Measurements from ENCODE around the gene EXOC3. TPM values are rescaled to one million over a fixed set of nuclear protein-coding genes. Genes with fewer than 3 reads are reported as not detected.

The EXOC3 gene
- total RNA-seq, 1 donor from 2014 or later, result 67.3 TPM

DNA sequence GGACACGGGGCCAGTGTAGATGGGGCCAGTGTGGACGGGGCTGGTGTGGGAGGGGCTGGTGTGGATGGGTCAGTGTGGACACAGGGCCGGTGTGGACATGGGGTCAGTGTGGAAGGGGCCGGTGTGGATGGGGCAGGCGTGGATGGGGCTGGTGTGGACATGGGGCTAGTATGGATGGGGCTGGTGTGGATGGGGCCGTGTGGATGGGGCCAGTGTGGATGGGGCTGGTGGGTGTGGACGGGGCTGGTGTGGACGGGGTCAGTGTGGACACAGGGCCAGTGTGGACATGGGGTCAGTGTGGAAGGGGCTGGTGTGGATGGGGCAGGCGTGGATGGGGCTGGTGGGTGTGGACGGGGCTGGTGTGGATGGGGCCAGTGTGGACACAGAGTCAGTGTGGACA is 57.5 kb downstream of the EXOC3 start:
- DNase-seq (ENCODE audit: low spot score, unreplicated experiment), result no peak
- Mint-ChIP-seq H3K27ac (no peak overlapping the region), H3K36me3 (ENCODE audit: insufficient read depth) (no peaks in the 10 kb centered on the region), H3K4me3 (ENCODE audit: low read depth) (no peak overlapping the region), H3K4me1 (ENCODE audit: low read depth) (no peaks in the 10 kb centered on the region), H3K27me3 (peaks cover 49% of the 10 kb centered on the region), H3K9me3 (ENCODE audit: low read depth) (no peaks in the 10 kb centered on the region)
- TF ChIP-seq, protein P1, sequence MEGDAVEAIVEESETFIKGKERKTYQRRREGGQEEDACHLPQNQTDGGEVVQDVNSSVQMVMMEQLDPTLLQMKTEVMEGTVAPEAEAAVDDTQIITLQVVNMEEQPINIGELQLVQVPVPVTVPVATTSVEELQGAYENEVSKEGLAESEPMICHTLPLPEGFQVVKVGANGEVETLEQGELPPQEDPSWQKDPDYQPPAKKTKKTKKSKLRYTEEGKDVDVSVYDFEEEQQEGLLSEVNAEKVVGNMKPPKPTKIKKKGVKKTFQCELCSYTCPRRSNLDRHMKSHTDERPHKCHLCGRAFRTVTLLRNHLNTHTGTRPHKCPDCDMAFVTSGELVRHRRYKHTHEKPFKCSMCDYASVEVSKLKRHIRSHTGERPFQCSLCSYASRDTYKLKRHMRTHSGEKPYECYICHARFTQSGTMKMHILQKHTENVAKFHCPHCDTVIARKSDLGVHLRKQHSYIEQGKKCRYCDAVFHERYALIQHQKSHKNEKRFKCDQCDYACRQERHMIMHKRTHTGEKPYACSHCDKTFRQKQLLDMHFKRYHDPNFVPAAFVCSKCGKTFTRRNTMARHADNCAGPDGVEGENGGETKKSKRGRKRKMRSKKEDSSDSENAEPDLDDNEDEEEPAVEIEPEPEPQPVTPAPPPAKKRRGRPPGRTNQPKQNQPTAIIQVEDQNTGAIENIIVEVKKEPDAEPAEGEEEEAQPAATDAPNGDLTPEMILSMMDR (IDR thresholded peaks at IDR 0.05; ENCODE audit: unreplicated experiment), result no peak

DNA sequence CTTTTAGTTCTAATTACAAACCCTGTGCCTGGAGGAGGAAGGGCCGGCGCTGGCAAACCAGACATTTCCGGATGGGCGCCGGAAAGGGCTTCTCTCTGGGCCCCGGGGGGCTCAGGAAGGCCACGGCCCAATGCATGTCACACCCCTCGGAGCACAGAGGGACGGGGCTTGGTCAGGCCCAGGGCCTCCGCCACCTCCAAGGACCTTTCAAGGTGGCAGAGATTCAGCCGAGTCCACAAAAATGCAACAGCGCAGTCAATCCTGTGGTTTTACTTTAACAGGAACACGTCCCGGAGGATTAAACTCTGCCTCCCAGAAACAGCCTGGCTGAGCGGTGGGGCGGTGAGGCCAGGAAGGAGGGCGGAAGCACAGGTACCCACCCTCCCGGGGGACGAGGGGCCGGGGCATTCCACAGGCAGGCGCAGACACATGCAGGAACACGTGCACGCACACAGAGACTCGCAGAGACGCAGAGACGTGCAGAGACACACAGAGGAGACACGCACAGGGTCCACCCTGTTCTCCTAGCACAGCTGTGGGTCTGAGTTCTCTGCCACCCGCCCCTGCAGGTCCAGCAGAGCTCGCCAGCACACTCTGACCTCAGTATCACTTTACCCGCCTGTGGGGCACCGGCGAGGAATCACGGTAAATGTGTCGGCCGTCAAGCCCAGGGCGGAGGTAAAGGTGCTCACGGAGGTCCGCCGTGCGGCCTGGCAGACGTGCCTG is 58.3 kb downstream of the EXOC3 start:
- H3K27ac Mint-ChIP-seq, result no peak overlapping the region
- no peak for DNase-seq (ENCODE audit: low spot score, unreplicated experiment)
- no peaks in the 10 kb centered on the region for H3K9me3 Mint-ChIP-seq (ENCODE audit: low read depth)
- H3K36me3 Mint-ChIP-seq (ENCODE audit: insufficient read depth), result no peaks in the 10 kb centered on the region
- TF ChIP-seq, protein P1 (IDR thresholded peaks at IDR 0.05; ENCODE audit: unreplicated experiment), result no peak
- H3K27me3 Mint-ChIP-seq, result peaks cover 46% of the 10 kb centered on the region
- H3K4me1 Mint-ChIP-seq (ENCODE audit: low read depth), result no peaks in the 10 kb centered on the region
- H3K4me3 Mint-ChIP-seq (ENCODE audit: low read depth), result no peak overlapping the region

DNA sequence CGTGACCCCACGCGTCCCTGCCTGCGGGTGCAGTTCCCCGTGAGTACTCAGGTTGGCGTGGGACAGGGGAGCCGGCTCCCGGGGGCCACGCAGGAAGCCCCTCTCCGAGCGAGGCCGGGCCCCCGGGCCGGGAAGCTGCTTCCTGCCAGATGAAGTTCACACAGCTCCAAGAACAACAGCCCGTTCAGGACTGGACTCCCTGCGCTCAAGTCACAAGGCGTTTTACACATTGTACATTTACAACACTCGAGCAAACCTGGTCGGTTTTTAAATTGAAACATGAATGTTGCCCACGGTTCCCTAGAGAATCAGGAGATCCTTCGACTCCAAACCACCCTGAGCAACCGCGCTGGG is 58.8 kb downstream of the EXOC3 start:
- DNase-seq (ENCODE audit: low spot score, unreplicated experiment), result no peak
- Mint-ChIP-seq H3K27me3 (peaks cover 41% of the 10 kb centered on the region), H3K9me3 (ENCODE audit: low read depth) (no peaks in the 10 kb centered on the region), H3K36me3 (ENCODE audit: insufficient read depth) (no peaks in the 10 kb centered on the region), H3K4me1 (ENCODE audit: low read depth) (no peaks in the 10 kb centered on the region), H3K27ac (no peak overlapping the region), H3K4me3 (ENCODE audit: low read depth) (no peak overlapping the region)
- TF ChIP-seq, protein P1 (IDR thresholded peaks at IDR 0.05; ENCODE audit: unreplicated experiment), result no peak

DNA sequence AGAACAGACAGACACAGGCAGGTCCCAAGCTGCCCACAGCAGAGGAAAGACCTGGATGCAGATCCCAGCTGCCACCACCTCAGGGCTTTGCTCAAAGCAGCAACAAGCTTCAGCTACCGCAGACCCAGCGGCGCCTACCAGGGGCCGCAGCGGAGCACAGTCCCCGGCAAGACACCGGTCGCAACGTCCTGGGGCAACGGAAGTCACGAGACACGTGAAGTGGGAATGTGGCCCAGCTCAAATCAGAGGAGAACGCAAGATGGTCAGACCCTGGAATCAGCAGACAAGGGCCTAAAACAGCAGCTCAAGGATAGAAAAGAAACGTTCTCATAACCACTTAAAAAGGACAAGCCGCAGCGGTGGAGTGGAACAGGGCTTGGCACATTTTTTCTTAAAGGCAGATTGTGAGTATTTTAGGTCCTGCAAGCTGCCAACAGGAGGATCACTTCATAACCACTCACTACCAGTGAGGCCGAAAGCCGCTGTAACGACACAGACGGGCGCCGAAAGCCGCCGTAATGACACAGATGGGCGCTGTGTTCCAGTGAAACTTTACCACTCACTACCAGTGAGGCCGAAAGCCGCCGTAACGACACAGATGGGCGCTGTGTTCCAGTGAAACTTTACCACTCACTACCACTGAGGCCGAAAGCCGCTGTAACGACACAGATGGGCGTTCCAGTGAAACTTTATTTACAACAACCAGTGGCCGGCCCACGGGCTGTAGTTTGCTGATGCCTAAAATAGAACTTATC is 59.5 kb downstream of the EXOC3 start:
- TF ChIP-seq, protein P1 (IDR thresholded peaks at IDR 0.05; ENCODE audit: unreplicated experiment), result no peak
- Mint-ChIP-seq H3K9me3 (ENCODE audit: low read depth) (no peaks in the 10 kb centered on the region), H3K4me1 (ENCODE audit: low read depth) (no peaks in the 10 kb centered on the region), H3K27ac (no peak overlapping the region), H3K36me3 (ENCODE audit: insufficient read depth) (no peaks in the 10 kb centered on the region), H3K4me3 (ENCODE audit: low read depth) (no peak overlapping the region), H3K27me3 (peaks cover 34% of the 10 kb centered on the region)
- DNase-seq (ENCODE audit: low spot score, unreplicated experiment), result no peak

DNA sequence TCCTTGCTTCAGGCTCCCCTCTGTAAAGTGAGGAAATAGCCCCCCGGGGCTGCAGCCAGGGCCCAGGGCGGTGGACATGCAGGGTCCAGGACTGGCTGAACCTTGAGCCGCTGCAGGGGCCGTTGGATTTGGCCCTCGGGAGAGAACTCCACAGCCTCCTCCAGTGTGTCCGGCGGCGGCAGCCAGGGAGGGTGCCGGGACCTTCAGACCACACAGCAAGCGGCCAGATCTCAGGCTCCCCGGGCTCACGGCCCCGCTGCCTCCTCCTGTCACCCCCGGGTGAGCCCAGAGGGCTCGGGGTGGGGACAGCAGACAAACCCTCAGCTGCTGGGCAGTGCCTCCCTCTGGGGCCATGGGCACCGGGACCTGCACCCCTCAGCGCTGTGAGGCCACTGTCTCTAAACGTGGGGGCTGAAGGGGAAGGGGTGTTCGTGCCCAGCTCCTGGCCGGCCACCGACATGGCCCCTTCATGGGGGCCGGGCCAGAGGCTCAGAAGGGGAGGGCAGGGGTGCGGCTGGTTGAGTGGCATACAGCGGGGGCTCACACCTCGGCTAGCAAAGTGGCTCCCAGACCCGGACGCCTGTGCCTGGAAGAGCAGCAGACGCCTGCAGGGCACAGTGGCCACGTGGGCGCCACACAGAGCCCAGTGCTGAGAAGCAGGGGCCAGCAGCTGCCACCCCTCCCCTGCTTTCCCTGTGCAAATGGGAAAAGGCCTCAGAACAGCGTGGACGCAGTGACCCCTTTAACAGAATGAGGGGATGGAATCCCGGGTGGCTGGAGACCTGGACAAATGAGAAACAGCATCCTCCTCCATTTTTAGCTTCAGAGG is 61.6 kb downstream of the EXOC3 start:
- no peak overlapping the region for H3K27ac Mint-ChIP-seq
- H3K27me3 Mint-ChIP-seq, result peaks cover 19% of the 10 kb centered on the region
- TF ChIP-seq, protein P1 (IDR thresholded peaks at IDR 0.05; ENCODE audit: unreplicated experiment), result no peak
- DNase-seq (ENCODE audit: low spot score, unreplicated experiment), result no peak
- H3K4me1 Mint-ChIP-seq (ENCODE audit: low read depth), result no peaks in the 10 kb centered on the region
- H3K9me3 Mint-ChIP-seq (ENCODE audit: low read depth), result no peaks in the 10 kb centered on the region
- H3K4me3 Mint-ChIP-seq (ENCODE audit: low read depth), result no peak overlapping the region
- H3K36me3 Mint-ChIP-seq (ENCODE audit: insufficient read depth), result no peaks in the 10 kb centered on the region

Measured in progenitor cell of endocrine pancreas (in vitro differentiated cells).